Measurements from ENCODE around the gene ANKRD30A. TPM values are rescaled to one million over a fixed set of nuclear protein-coding genes. Genes with fewer than 3 reads are reported as not detected.
"Not testable (repeated sequence)": the region's sequence is repeated elsewhere in the genome, so short reads cannot be mapped to it uniquely, and the experiment has no call there.

The ANKRD30A gene
- total RNA-seq = not detected in 3 replicates

- DNase-seq (ENCODE audit: low spot score in 2 of 2, unreplicated experiment in 2 of 2) = no peak
- Mint-ChIP-seq H3K36me3 (no peaks in the 10 kb centered on the region), H3K27me3 (ENCODE audit: low read depth) (no peaks in the 10 kb centered on the region), H3K9me3 (peaks cover 32% of the 10 kb centered on the region), H3K27ac (no peak within 1 kb of the TSS), H3K4me3 (no peak within 1 kb of the TSS), H3K4me1 (no peaks in the 10 kb centered on the region)
- TF ChIP-seq CTCF (IDR thresholded peaks at IDR 0.05; ENCODE audit: unreplicated experiment) = no peak
Observed at GRCh38 chr10:37125191-37125732, at the start of gene ANKRD30A. Gene ANKRD30A (plus strand): TSS chr10:37125598. CDS start chr10:37125788, 190 bp downstream.

GRCh38 chr10:37076083-37076482 lies 49.3 kb upstream of the ANKRD30A start:
- H3K4me1 Mint-ChIP-seq; H3K4me3 Mint-ChIP-seq; H3K36me3 Mint-ChIP-seq; H3K27me3 Mint-ChIP-seq (ENCODE audit: low read depth); H3K27ac Mint-ChIP-seq; DNase-seq (ENCODE audit: low spot score in 2 of 2, unreplicated experiment in 2 of 2): not testable (repeated sequence)
- H3K9me3 Mint-ChIP-seq = peaks cover 73% of the 10 kb centered on the region

- Mint-ChIP-seq H3K4me3 (no peak overlapping the region), H3K27me3 (ENCODE audit: low read depth) (no peaks in the 10 kb centered on the region), H3K4me1 (no peaks in the 10 kb centered on the region), H3K27ac (no peak overlapping the region), H3K9me3 (peaks cover 86% of the 10 kb centered on the region), H3K36me3 (no peaks in the 10 kb centered on the region)
- no peak for TF ChIP-seq CTCF (IDR thresholded peaks at IDR 0.05; ENCODE audit: unreplicated experiment)
- no peak for DNase-seq (ENCODE audit: low spot score in 2 of 2, unreplicated experiment in 2 of 2)
Observed at GRCh38 chr10:37095792-37096573, 29.4 kb upstream of the ANKRD30A start.

GRCh38 chr10:37101261-37101660 lies 24.1 kb upstream of the ANKRD30A start:
- H3K4me1 Mint-ChIP-seq = no peaks in the 10 kb centered on the region
- no peak for DNase-seq (ENCODE audit: low spot score in 2 of 2, unreplicated experiment in 2 of 2)
- peaks cover 75% of the 10 kb centered on the region for H3K9me3 Mint-ChIP-seq

GRCh38 chr10:37109000-37109399 lies 16.4 kb upstream of the ANKRD30A start:
- TF ChIP-seq CTCF (IDR thresholded peaks at IDR 0.05; ENCODE audit: unreplicated experiment) = no peak
- H3K27ac Mint-ChIP-seq = no peak overlapping the region
- H3K27me3 Mint-ChIP-seq (ENCODE audit: low read depth) = no peaks in the 10 kb centered on the region
- no peak overlapping the region for H3K4me3 Mint-ChIP-seq
- peaks cover 4% of the 10 kb centered on the region for H3K36me3 Mint-ChIP-seq
- no peak for DNase-seq (ENCODE audit: low spot score in 2 of 2, unreplicated experiment in 2 of 2)
- H3K4me1 Mint-ChIP-seq = no peaks in the 10 kb centered on the region
- peaks cover 65% of the 10 kb centered on the region for H3K9me3 Mint-ChIP-seq

More at GRCh38 chr10:37101261-37101660, 24.1 kb upstream of the ANKRD30A start:
- no peak for TF ChIP-seq CTCF (IDR thresholded peaks at IDR 0.05; ENCODE audit: unreplicated experiment)
- Mint-ChIP-seq H3K27me3 (ENCODE audit: low read depth) (no peaks in the 10 kb centered on the region), H3K4me3 (no peak overlapping the region), H3K36me3 (no peaks in the 10 kb centered on the region), H3K27ac (no peak overlapping the region)

GRCh38 chr10:37124532-37124931 lies 866 bp upstream of the ANKRD30A start:
- peaks cover 31% of the 10 kb centered on the region for H3K9me3 Mint-ChIP-seq
- no peaks in the 10 kb centered on the region for H3K4me1 Mint-ChIP-seq
- no peak overlapping the region for H3K27ac Mint-ChIP-seq
- H3K27me3 Mint-ChIP-seq (ENCODE audit: low read depth) = no peaks in the 10 kb centered on the region
- no peaks in the 10 kb centered on the region for H3K36me3 Mint-ChIP-seq
- no peak overlapping the region for H3K4me3 Mint-ChIP-seq
- DNase-seq (ENCODE audit: low spot score in 2 of 2, unreplicated experiment in 2 of 2) = no peak
- no peak for TF ChIP-seq CTCF (IDR thresholded peaks at IDR 0.05; ENCODE audit: unreplicated experiment)

Measured in mesothelial cell of epicardium (in vitro differentiated cells).